SK-N-SH (cell line): ENCODE measurements around the gene PNLIPRP1. TPM values are rescaled to one million over a fixed set of nuclear protein-coding genes. Genes with fewer than 3 reads are reported as not detected.

Experiments used
- CTCF ChIA-PET: fragments of 300-600, 350-600 bp; formaldehyde crosslinking; extraction: SDS; loops from one replicate; lab custom pipeline; 2021; lab: Yijun Ruan, JAX
- POLR2A ChIA-PET: fragments of 350-600 bp; sonication (Branson Sonifier 250); formaldehyde crosslinking; extraction: SDS; loops from one replicate; lab custom pipeline; 2020; ENCODE audit warnings: antibody characterized with exemption, inconsistent platforms; lab: Yijun Ruan, JAX
- DNase-seq: peaks from one replicate; pipeline ENCODE4 v3.0.0; 2012
- H2AFZ ChIP-seq: fragments of 200-600 bp; sonication (generic); 2 replicates; pipeline ENCODE4 v1.8.1; 2016; ENCODE audit warnings: antibody characterized with exemption, mild to moderate bottlenecking, low read depth
- H3F3A ChIP-seq: fragments of 200-600 bp; sonication (generic); replicated peaks from 2 replicates; pipeline ENCODE3; 2016; ENCODE audit warnings: antibody characterized with exemption, mild to moderate bottlenecking; ENCODE audit not compliant: insufficient read depth
- H3K27ac ChIP-seq, 2 experiments: fragments of 200-500 bp in 1 of 2; fragments of 200-600 bp in 1 of 2; sonication (Bioruptor generic) in 1 of 2; sonication (generic), shearing (Covaris generic) in 1 of 2; 2 replicates each; pipeline versions ENCODE4 v1.5.1 to v1.6.1; 2014 to 2016; ENCODE audit warnings: low read depth in 2 of 2, inconsistent platforms in 1 of 2, low read length in 1 of 2, mild to moderate bottlenecking in 1 of 2, mixed read lengths in 1 of 2
- H3K27me3 ChIP-seq: fragments of 200-600 bp; sonication (generic), shearing (Covaris generic); 2 replicates; pipeline ENCODE4 v1.6.1; 2016; ENCODE audit warnings: mixed run types; ENCODE audit not compliant: insufficient read depth
- H3K36me3 ChIP-seq, 2 experiments: fragments of 200-500 bp in 1 of 2; fragments of 200-600 bp in 1 of 2; sonication (Bioruptor generic) in 1 of 2; sonication (generic) in 1 of 2; replicated peaks in 1 of 2; 2 replicates each; pipeline versions ENCODE3 to v1.5.1; 2014 to 2016; ENCODE audit warnings: low read length in 1 of 2, mild to moderate bottlenecking in 1 of 2; ENCODE audit not compliant: insufficient read depth in 2 of 2, control insufficient read depth in 1 of 2
- H3K4me1 ChIP-seq, 2 experiments: fragments of 200-500 bp in 1 of 2; fragments of 200-600 bp in 1 of 2; sonication (Bioruptor generic) in 1 of 2; sonication (generic), shearing (Covaris generic) in 1 of 2; 2 replicates each; pipeline versions ENCODE4 v1.5.1 to v1.6.1; 2014 to 2016; ENCODE audit warnings: low read depth in 1 of 2, low read length in 1 of 2, mixed run types in 1 of 2; ENCODE audit not compliant: insufficient read depth in 2 of 2, control insufficient read depth in 1 of 2
- H3K4me2 ChIP-seq: fragments of 200-600 bp; sonication (generic), shearing (Covaris generic); 2 replicates; pipeline ENCODE4 v1.6.1; 2017; ENCODE audit warnings: mixed run types
- H3K4me3 ChIP-seq, 2 experiments: fragments of 200-500 bp in 1 of 2; fragments of 200-600 bp in 1 of 2; sonication (Bioruptor generic) in 1 of 2; sonication (generic), shearing (Covaris generic) in 1 of 2; 2 replicates each; pipeline versions ENCODE4 v1.5.1 to v1.8.1; 2014 to 2016; ENCODE audit warnings: low read depth in 2 of 2, inconsistent platforms in 1 of 2, low read length in 1 of 2, mild to moderate bottlenecking in 1 of 2, mixed read lengths in 1 of 2, moderate library complexity in 1 of 2
- H3K79me2 ChIP-seq: fragments of 200-600 bp; sonication (generic); 2 replicates; pipeline ENCODE4 v1.8.1; 2017; ENCODE audit warnings: mild to moderate bottlenecking; ENCODE audit not compliant: insufficient read depth
- H3K9ac ChIP-seq: fragments of 200-600 bp; sonication (generic); 2 replicates; pipeline ENCODE4 v1.6.1; 2017; ENCODE audit warnings: mixed run types
- H3K9me2 ChIP-seq: fragments of 200-600 bp; sonication (generic); 2 replicates; pipeline ENCODE4 v1.6.1; 2017; ENCODE audit warnings: mixed run types
- H3K9me3 ChIP-seq: fragments of 200-600 bp; sonication (generic); 2 replicates; pipeline ENCODE4 v1.6.1; 2017; ENCODE audit warnings: mixed run types, mild to moderate bottlenecking, moderate library complexity
- H4K20me1 ChIP-seq: fragments of 200-600 bp; sonication (generic); 2 replicates; pipeline ENCODE4 v1.6.1; 2017; ENCODE audit warnings: mild to moderate bottlenecking, mixed run types; ENCODE audit not compliant: insufficient read depth
- CTCF ChIP-seq: fragments of 200-600 bp; sonication (generic); IDR thresholded peaks from 2 replicates; pipeline ENCODE4 v1.6.1; 2017; ENCODE audit warnings: antibody characterized with exemption, mild to moderate bottlenecking, moderate library complexity
- ELF1 ChIP-seq: IDR thresholded peaks from 2 replicates; pipeline ENCODE4 v1.4.0; 2012
- EP300 ChIP-seq, 2 experiments: IDR thresholded peaks; 2 replicates each; pipeline versions ENCODE4 v1.4.0 to v1.6.1; 2012; ENCODE audit warnings: borderline replicate concordance in 1 of 2, low read depth in 1 of 2, low read length in 1 of 2
- EZH2phosphoT487 ChIP-seq: fragments of 200-600 bp; sonication (generic); IDR thresholded peaks from 2 replicates; pipeline ENCODE4 v1.6.1; 2017; ENCODE audit warnings: low read depth, mixed run types, mild to moderate bottlenecking, antibody characterized with exemption, moderate library complexity, borderline replicate concordance
- GABPA ChIP-seq: IDR thresholded peaks from 2 replicates; pipeline ENCODE4 v1.4.0; 2012; ENCODE audit warnings: low read depth, mild to moderate bottlenecking
- GATA2 ChIP-seq: sonication (generic); formaldehyde crosslinking; IDR thresholded peaks from 2 replicates; pipeline ENCODE4 v1.5.0; 2020; ENCODE audit warnings: mild to moderate bottlenecking, missing genetic modification reagents
- IRF3 ChIP-seq: fragments of 150-350 bp; IDR thresholded peaks from 2 replicates; pipeline ENCODE4 v1.6.1; 2016; ENCODE audit warnings: mild to moderate bottlenecking, low read depth, low read length
- JUND ChIP-seq: IDR thresholded peaks from 2 replicates; pipeline ENCODE4 v1.4.0; 2012
- NFIC ChIP-seq: IDR thresholded peaks from 2 replicates; pipeline ENCODE4 v1.4.0; 2012; ENCODE audit warnings: borderline replicate concordance
- NRF1 ChIP-seq: IDR thresholded peaks from 2 replicates; pipeline ENCODE4 v1.6.1; 2012; ENCODE audit warnings: low read depth, mild to moderate bottlenecking, low read length
- PBX3 ChIP-seq: IDR thresholded peaks from 2 replicates; pipeline ENCODE4; 2012
- RFX5 ChIP-seq: IDR thresholded peaks from 2 replicates; pipeline ENCODE4 v1.6.1; 2012; ENCODE audit warnings: mild to moderate bottlenecking, improper control_type of control experiment, low read length
- SIN3A ChIP-seq: IDR thresholded peaks from 2 replicates; pipeline ENCODE4 v1.6.1; 2012; ENCODE audit warnings: low read depth, mild to moderate bottlenecking, low read length, moderate library complexity, borderline replicate concordance
- SMC3 ChIP-seq: IDR thresholded peaks from 2 replicates; pipeline ENCODE4 v1.6.1; 2012; ENCODE audit warnings: low read depth, low read length, improper control_type of control experiment
- TAF1 ChIP-seq: IDR thresholded peaks from 2 replicates; pipeline ENCODE4 v1.6.1; 2012; ENCODE audit warnings: low read depth, mild to moderate bottlenecking, low read length, moderate library complexity, borderline replicate concordance
- USF1 ChIP-seq: IDR thresholded peaks from 2 replicates; pipeline ENCODE4 v1.4.0; 2012; ENCODE audit warnings: low read depth, borderline replicate concordance
- WGBS: methylation state at CpG from one replicate; pipeline ENCODE4 v1.1.6; 2017; ENCODE audit warnings: low lambda C conversion rate; 5-methylcytosine and 5-hydroxymethylcytosine counted together
- polyA plus RNA-seq, 3 experiments: library from polyadenylated mRNA; depleted of rRNA; stranded (reverse); fragments of >200 nt; gene quantifications; 2 replicates each; pipeline ENCODE4 v1.2.3, GENCODE V29; 2012
- TF ChIP-seq, protein P1 (sequence below): IDR thresholded peaks from 2 replicates; pipeline ENCODE4 v1.4.0; 2012; ENCODE audit warnings: low read depth, borderline replicate concordance

The PNLIPRP1 gene
- polyA plus RNA-seq, 1 of the 3 experiments (the other 2 are of a cell fraction), result not detected

DNA sequence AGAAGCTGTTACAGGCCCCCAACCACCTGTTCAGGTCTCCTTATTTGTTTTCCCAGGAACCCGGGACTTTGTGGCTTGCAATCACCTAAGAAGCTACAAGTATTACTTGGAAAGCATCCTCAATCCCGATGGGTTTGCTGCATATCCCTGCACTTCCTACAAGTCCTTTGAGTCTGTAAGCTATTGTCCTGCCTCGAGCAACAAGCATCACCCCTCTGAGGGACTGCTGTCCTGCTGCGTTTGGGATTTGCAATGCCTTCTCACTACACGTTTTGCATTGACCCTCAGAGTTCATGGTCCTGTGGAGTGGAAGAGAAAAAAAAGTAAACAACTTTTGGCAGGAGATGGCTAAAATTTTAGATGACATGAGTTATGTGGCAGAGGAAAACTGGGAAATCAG, 9.2 kb downstream of the PNLIPRP1 start:
- H3K9me2 ChIP-seq, result no peaks in the 10 kb centered on the region
- H3K9ac ChIP-seq, result no peak overlapping the region
- no peak overlapping the region for H3K4me2 ChIP-seq
- H3K27ac ChIP-seq, result no peak overlapping the region
- POLR2A ChIA-PET, result no interaction called here
- no peaks in the 10 kb centered on the region for H4K20me1 ChIP-seq
- no peak overlapping the region for H2AFZ ChIP-seq
- 16% methylated on average over 5 of the region's 5 CpGs for WGBS
- DNase-seq, result no peak
- H3K27me3 ChIP-seq, result no peaks in the 10 kb centered on the region
- no peaks in the 10 kb centered on the region for H3K36me3 ChIP-seq
- CTCF ChIA-PET, result interaction anchor here (0.8 to 1.3 kb wide), 3 partner anchors 8 to 568 kb away, joined by 3 read pairs; no protein-coding TSS in a partner anchor
- H3K9me3 ChIP-seq, result no peaks in the 10 kb centered on the region
- no peaks in the 10 kb centered on the region for H3K4me1 ChIP-seq
- TF ChIP-seq GATA2 (no peak), SMC3 (no peak), NRF1 (no peak), ELF1 (no peak), EZH2phosphoT487 (no peak), EP300 (IDR thresholded peaks at IDR 0.05; ENCODE audit: borderline replicate concordance in 1 of 2, low read depth in 1 of 2, low read length in 1 of 2) (no peak), TAF1 (no peak), PBX3 (no peak), NFIC (no peak), IRF3 (no peak), USF1 (no peak), SIN3A (no peak), CTCF (no peak), JUND (no peak), GABPA (no peak), RFX5 (no peak)
- TF ChIP-seq, protein P1, sequence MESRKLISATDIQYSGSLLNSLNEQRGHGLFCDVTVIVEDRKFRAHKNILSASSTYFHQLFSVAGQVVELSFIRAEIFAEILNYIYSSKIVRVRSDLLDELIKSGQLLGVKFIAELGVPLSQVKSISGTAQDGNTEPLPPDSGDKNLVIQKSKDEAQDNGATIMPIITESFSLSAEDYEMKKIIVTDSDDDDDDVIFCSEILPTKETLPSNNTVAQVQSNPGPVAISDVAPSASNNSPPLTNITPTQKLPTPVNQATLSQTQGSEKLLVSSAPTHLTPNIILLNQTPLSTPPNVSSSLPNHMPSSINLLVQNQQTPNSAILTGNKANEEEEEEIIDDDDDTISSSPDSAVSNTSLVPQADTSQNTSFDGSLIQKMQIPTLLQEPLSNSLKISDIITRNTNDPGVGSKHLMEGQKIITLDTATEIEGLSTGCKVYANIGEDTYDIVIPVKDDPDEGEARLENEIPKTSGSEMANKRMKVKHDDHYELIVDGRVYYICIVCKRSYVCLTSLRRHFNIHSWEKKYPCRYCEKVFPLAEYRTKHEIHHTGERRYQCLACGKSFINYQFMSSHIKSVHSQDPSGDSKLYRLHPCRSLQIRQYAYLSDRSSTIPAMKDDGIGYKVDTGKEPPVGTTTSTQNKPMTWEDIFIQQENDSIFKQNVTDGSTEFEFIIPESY, result no peak
- H3F3A ChIP-seq, result no peaks in the 10 kb centered on the region
- no peak overlapping the region for H3K4me3 ChIP-seq
- no peaks in the 10 kb centered on the region for H3K79me2 ChIP-seq
